GM19452 (cell line): Measurements from ENCODE around the gene CAPN7.
A peak's percentile ranks its signal among the peaks of the same experiment; 100 is the strongest.
"Not testable (repeated sequence)": the region's sequence is repeated elsewhere in the genome, so short reads cannot be mapped to it uniquely, and the experiment has no call there.

Experiments used
- ATAC-seq: cut with Tn5 transposase; IDR thresholded peaks from one replicate; pipeline ENCODE4 v1.9.1; 2021; ENCODE audit not compliant: unreplicated experiment

CAPN7 gene

DNA sequence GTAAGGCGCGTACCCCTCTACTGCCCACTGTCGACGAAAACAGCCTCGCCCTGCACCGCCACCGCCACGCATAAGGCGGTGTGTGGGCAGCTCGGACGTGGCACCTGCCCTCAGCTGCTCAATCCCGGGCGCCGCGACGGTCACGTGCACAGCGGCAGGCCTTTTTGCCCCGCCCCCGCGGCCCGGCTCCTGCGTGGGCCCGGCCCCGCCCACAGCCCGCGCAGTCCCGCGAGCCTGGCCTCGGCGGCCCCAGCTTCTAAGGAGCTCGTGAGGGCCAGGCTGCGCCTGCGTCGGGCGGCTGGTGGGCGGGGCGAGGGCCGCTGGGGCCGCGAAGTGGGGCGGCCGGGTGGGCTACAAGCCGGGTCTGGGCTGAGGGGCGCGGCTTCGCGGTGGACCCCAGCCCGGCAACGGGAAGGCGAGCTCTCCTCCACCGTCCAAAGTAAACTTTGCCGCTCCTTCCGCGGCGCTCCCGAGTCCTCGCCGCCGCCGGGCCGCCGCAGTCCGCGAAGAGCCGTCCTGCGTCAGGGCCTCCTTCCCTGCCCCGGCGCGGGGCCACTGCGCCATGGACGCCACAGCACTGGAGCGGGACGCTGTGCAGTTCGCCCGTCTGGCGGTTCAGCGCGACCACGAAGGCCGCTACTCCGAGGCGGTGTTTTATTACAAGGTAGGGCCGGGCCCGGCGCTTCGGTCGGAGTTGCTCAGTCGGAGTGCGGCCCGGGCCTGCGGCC lies at the start of gene CAPN7:
Gene CAPN7, plus strand, starts transcription at position 313 of the 728 bp plus-strand sequence. Its CDS starts 250 bp downstream, at position 563.
- ATAC-seq, result peak; percentile 93

DNA sequence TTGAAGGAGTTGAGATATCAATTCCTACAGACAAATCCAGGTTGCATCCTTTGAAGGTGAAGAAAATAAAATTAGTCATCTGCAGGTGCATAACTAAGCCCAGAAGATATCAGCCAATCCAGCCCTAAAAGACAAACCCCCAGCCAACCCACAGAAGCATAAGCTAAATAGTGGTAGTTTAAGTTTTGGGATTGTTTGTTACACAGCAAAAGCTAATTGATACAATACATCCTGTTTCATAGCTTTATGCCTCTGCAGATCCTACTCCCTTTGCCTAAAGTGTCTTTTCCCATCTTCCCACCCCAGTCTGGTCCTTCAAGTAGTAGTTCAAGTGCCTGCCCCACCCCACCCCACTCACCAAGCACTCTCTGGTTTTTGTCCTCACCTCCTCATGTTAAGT lies 48.6 kb upstream of the CAPN7 start:
- ATAC-seq, result no peak

DNA sequence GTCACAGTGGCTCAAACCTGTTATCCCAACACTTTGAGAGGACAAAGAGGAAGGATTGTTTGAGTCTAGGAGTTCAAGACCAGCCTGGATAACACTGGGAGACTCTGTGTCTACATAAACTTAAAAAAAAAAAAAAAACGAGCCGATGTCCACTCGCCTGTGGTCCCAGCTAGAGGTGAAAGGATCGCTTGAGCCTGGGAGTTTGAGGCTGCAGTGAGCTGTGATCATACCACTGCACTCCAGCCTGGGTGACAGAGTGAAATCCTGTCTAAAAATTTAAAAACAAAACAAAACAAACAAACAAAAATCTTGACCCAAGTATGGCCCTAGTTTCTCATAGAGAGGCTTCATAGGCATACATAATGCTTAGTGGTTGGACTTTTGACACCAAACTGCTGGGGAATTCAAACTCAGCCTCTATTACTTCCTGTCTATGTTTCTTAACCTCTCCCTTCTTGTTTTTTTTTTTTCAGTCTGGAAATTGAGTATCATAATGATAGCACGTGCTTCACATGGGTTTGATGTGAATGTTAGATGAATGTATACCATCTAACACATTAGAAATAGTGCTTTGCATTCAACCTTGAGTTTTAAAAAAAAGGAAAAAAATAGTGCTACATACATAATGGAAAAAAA lies 46.4 kb upstream of the CAPN7 start:
- ATAC-seq, result no peak

DNA sequence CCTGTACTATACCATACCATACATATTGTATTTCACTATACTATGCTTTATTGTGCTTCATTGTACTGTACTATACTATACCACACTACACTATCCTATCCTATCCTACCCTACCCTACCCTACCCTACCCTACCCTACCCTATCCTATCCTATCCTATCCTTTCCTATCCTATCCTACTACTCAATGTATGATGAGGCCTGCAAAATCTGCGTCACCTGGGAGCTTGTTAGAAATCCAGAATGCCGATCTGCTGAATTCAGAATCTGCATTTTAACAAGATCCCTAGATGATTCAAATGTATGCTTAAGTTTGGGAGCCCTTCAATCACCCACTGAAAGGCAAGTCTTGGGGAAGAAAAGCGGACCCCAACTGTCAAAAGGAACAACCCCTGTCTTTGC lies 45.4 kb upstream of the CAPN7 start:
- no peak for ATAC-seq

DNA sequence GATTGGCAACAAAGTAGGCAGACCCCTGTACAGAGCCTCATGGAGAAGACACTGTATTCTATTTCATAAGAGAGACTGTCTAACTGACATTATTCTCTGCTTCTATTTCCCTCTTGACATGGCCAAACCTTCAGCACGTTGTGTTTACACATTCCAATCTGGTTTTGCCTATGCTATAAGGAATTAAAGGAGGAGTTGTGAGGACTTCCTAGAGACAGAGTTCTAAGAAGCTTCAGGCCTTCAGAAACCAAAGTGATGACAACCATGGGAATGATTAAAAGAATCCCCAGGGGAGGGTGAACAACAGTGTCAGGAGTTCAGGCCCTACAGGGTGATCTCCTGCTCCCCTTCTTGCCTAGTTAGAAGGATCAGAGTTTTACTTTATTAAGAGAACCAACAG lies 44.9 kb upstream of the CAPN7 start:
- no peak for ATAC-seq

DNA sequence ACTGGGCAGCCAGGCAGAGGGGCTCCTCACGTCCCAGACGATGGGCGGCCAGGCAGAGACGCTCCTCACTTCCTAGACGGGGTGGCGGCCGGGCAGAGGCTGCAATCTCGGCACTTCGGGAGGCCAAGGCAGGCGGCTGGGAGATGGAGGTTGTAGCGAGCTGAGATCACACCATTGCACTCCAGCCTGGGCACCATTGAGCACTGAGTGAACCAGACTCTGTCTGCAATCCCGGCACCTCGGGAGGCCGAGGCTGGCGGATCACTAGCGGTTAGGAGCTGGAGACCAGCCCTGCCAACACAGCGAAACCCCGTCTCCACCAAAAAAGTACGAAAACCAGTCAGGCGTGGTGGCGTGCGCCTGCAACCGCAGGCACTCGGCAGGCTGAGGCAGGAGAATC lies 42.4 kb upstream of the CAPN7 start:
- ATAC-seq, result not testable (repeated sequence)

DNA sequence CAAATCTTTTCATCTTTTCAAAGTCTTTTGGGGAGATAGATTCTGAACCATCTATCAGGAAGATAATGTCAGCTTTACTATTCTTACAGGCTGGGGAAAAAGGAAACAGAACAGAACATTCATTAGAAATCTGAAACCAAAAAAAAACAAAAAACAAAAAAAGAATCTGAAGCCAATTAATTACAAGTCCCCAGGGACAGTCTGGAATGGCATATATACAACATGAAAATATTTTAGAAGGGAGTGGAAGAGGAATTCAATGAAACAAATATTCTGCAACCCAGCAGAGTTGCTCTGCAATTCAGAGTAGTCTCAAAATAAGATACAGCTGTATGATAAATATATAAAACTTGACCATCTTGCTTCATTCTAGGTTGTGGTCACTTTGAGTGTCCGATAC lies 41.7 kb upstream of the CAPN7 start:
- ATAC-seq, result no peak

DNA sequence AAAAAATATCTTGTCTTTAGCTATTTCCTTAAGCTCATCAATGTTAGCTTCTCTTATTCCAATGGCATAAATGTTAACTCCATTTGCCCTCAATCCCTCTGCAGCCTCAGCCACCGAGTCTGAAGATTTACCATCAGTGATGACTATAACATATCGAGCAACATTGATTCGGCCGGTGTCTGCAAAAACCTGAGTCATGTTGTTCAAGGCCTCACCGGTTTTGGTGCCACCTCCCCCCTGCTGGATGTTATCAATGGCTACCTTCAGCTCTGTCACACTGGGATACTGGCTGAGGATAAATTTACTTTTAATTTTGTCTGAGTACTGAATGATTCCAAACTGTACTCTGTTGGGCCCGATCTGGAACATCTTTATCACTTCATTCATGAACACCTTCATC lies 41.0 kb upstream of the CAPN7 start:
- ATAC-seq, result no peak

DNA sequence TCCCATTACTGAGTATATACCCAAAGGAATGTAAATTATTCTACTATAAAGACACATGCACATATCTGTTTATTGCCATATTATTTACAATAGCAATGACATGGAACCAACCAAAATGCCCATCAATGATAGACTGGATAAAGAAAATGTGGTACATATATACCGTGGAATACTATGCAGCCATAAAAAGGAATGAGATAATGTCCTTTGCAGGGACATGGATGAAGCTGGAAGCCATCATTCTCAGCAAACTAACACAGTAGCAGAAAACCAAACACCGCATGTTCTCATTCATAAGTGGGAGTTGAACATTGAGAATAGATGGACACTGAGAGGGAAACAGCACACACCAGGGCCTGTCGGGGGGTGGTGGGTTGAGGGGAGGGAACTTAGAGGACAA lies 39.7 kb upstream of the CAPN7 start:
- not testable (repeated sequence) for ATAC-seq

DNA sequence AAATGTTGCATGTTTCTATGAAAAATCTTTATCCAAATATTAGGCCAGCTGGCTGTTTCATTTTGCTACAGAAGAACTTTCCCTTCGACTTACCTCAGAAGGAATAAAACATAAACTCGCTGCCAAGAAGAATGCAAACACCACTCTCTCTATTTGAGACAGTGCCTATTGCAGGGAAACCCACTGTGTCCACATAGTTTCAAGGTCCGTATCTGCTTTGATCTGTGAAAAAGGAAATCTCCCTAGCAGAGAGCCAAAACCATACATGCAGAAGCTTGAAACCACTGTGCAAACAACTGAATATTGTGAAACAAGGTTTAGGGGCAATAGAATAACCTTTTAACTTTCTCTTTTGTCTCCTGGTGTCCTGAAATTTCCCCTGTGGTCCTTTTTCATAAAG lies 35.0 kb upstream of the CAPN7 start:
- ATAC-seq, result peak; percentile 74

DNA sequence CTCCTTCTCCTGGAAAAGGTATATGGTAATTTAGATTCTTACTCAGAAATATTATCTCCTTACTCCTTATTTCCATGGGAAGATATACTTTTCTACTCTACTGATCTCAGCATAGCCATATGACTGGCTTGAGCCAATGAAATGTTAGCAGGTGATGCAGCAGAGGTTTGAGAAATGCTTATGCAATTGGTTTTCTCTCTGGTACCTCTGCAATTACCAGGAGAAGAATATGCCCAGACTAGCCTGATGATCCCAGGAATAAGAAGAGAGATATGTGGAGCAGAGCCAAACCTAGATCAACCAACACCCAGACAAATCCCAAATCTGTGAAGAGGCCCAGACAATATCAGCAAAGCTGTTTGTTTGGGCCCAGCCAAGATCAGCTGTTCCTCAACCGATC lies 33.2 kb upstream of the CAPN7 start:
- no peak for ATAC-seq

DNA sequence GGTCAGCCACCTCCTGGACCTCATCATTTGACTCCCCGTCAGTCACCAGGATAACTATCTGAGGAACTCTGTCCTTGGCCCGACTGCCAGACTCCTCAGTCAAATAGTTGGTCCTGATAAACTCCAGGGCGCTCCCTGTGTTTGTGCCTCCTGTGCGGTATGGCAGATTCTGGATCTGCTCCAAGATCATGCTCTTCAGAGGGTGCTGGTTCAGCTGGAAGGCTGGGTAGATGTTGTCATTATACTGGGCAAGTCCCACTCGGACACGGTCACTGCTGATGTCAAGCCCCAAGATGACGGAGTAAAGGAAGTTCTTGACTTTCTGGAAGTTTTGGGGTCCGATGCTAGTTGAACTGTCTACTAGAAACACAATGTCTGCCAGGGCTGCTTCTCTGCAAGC lies 31.1 kb upstream of the CAPN7 start:
- ATAC-seq, result no peak

DNA sequence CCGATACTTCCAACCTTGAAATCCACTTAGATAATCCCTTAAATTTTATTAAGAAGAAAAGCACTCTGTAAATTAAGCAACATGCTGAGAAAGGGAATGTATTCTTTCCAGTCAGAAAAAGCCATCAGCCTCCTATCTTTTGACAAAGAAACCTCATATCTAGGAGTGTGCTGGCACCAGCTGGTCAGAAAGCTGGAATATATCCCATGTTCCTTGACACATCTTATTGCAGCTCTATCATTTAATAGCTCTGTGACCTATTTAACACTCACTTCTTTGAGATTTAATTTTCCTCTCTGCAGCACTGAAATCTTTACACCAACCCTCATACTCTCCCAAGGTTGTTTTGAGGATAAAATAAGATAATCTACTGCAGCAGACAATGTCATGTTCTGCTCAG lies 30.4 kb upstream of the CAPN7 start:
- ATAC-seq, result no peak

DNA sequence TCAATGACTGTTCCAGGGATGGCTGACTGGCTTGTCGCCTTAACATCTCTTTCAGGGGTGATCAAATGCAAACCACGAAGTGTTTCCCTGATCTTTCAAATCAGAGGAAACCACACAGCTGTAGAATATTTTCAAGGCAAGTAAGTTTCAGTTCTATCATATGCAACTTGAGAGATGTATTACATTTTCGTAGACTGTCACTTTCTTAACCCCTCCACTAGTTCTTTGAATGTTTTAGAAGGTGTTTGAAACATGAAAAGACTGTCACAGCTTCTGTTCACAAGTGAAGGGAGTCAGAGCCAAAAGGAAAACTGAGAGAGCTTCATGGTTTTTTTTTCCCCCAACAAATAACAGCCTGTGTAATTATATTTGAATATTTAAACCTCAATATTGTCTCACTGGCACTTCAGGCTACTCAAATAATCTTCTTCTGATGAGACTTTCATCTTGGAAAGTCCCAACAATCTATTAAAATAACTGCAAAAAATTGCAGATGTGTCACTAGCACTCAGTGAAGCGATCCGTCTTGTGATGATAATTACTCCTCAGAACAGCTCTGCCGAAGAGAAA lies 25.9 kb upstream of the CAPN7 start:
- peak; percentile 75 for ATAC-seq

DNA sequence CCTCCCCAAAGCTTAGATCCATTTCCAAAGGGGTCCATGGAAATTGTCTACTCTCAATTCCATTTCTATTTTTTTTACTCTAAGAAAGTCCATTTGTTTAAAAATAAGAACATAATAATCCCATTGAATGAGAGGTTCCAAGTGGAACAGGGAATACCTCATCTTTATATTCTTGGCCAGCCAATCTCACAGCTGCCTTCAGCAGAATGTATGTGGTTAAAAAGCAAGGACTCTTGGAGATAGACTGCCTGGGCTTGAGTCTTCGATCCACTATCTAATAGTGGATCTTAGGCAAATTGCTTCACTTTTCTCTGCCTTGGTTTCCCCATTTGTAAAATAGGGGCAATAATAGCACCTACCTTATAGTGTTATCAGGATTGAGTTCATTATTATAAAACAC lies 24.5 kb upstream of the CAPN7 start:
- ATAC-seq, result no peak

DNA sequence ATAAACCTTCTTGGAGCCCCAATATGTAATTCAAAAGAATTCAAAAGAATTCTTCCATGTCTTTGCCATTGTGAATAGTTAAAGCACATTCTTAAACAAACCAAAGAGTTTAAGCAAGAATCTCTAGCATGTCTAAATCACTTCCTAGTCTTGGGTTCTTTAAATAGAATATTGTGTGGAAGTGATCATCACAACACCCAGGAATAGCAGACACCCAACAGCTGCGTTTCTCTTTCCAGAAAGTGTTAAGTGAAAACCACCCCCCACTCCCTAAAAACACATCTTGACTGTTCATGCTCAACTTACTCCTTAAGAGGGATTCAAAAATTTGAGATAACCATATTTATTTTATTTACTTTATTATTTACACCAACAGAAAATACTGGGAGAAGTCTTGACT lies 24.1 kb upstream of the CAPN7 start:
- ATAC-seq, result no peak

DNA sequence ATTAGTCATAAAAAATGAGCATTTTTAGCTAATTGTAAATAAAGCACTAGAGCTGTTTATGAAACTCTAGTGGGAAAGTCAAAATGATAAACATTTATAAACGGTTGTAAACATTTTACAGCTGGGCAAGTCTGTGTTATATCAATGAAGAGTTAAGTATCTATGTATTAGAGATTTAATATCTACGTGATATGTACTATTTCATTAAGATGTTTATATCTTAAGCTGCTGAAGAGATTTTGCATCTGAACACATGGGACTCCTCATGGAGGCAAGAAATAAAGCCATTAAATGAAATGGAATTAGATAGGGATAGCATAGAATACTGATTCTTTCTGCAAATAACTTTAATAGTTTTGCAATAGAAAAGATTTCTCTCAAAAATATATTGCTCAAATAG lies 23.0 kb upstream of the CAPN7 start:
- ATAC-seq, result no peak

DNA sequence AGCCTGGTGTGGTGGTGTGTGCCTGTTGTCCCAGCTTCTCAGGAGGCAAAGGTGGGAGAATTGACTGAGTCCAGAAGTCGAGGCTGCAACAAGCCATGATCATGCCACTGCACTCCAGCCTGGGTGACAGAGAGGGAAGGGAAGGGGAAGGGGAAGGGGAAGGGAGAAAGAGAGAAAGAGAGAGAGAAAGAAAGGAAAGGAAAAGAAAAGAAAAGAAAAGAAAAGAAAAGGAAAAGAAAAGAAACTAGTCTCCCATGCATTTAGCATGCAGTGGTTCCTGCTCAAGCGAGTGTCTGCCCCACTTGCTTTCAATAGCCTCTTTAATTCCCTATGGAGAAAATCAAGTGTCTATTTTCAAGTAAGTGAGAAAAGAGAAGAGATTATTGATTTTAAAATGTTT lies 20.6 kb upstream of the CAPN7 start:
- no peak for ATAC-seq

DNA sequence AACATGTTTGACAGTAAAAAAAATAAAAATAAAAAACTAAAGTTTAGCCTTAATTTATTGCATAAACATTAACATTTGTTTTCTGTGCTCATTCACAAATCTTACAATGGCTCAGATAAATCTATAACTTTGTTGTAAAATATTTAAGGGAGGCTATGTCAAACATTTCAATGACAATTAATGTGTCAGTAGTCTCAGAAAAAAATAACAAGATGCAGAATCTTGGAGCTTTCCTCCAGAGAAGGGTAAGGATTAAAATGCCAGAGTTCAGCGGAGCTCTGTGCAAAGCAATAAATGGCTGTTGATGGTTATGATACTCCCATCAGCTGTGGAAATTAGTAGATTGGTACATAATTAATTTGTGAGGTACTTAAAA lies 20.0 kb upstream of the CAPN7 start:
- ATAC-seq, result no peak

DNA sequence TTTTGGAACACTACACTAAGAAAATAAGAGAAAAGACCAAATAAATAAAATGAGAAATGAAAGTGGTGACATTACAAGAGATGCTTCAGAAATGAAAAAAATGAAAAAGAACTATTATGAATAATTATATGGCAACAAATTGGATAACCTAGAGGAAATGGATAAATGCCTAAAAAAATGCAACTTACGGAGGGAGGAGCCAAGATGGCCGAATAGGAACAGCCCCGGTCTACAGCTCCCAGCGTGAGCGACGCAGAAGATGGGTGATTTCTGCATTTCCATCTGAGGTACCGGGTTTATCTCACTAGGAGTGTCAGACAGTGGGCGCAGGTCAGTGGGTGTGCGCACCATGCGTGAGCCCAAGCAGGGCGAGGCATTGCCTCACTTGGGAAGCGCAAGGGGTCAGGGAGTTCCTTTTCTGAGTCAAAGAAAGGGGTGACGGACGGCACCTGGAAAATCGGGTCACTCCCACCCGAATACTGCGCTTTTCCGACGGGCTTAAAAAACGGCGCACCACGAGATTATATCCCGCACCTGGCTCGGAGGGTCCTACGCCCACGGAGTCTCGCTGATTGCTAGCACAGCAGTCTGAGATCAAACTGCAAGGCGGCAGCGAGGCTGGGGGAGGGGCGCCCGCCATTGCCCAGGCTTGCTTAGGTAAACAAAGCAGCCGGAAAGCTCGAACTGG lies 19.4 kb upstream of the CAPN7 start:
- not testable (repeated sequence) for ATAC-seq

DNA sequence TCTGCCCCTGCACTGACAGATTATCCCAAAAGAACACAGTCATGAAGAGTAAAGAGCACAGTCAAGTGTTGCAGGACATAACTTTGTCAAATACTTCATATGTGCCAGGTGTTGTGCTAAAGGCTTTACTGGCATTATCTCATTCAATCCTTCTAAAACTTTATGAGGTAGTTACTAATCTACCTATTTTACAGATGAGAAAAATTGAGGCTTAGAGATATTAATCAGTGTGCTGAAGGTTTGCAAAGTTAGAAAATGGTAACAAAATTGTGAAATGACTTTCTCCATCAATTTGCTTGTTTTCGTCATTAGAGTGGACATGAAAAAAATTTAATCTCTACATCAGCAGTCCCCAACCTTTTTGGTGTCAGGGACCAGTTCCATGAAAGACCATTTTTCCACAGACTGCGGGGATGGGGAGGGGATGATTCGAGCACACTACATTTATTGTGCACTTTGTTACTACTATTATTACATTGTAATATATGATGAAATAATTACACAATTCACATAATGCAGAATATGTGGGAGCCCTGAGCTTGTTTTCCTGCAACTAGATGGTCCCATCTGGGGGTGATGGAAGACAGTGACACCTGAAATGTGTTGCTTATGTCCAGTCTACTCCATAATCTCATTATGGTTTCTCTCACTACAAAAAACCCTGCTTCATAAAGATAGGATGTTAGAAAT lies 8.6 kb upstream of the CAPN7 start:
- ATAC-seq, result no peak
